Skeletal muscle satellite cell (primary cell): Measurements from ENCODE around the gene TNKS2. TPM values are rescaled to one million over a fixed set of nuclear protein-coding genes. Genes with fewer than 3 reads are reported as not detected.
"Not testable (repeated sequence)": the region's sequence is repeated elsewhere in the genome, so short reads cannot be mapped to it uniquely, and the experiment has no call there.

ENCODE experiments used
- H3K27me3 ChIP-seq: 2 replicates; pipeline ENCODE4 v1.7.0; 2013; ENCODE audit warnings: low read length; ENCODE audit not compliant: control insufficient read depth, insufficient read depth
- H3K36me3 ChIP-seq: 2 replicates; pipeline ENCODE4 v1.7.0; 2013; ENCODE audit warnings: mild to moderate bottlenecking, control low read depth, low read length; ENCODE audit not compliant: insufficient read depth
- H3K4me1 ChIP-seq: 2 replicates; pipeline ENCODE4 v1.7.0; 2013; ENCODE audit warnings: low read length; ENCODE audit not compliant: control insufficient read depth, insufficient read depth
- H3K4me2 ChIP-seq: 2 replicates; pipeline ENCODE4 v1.7.0; 2013; ENCODE audit warnings: mild to moderate bottlenecking, low read length
- H3K4me3 ChIP-seq: 2 replicates; pipeline ENCODE4 v1.7.0; 2013; ENCODE audit warnings: low read length
- H3K9ac ChIP-seq: 2 replicates; pipeline ENCODE4 v1.7.0; 2013; ENCODE audit warnings: mild to moderate bottlenecking, low read depth, low read length, moderate library complexity
- H3K9me3 ChIP-seq: replicated peaks from 2 replicates; pipeline ENCODE4 v1.7.0; 2013; ENCODE audit warnings: mild to moderate bottlenecking, control low read depth, low read length
- total RNA-seq: library from RNA; depleted of rRNA; stranded (reverse); fragments of >200 nt; gene quantifications from 2 replicates; pipeline ENCODE4 v1.2.3, GENCODE V29; 2012; rRNA removed

TNKS2 gene
- total RNA-seq, result 26.4 and 32.5 TPM in 2 replicates

DNA sequence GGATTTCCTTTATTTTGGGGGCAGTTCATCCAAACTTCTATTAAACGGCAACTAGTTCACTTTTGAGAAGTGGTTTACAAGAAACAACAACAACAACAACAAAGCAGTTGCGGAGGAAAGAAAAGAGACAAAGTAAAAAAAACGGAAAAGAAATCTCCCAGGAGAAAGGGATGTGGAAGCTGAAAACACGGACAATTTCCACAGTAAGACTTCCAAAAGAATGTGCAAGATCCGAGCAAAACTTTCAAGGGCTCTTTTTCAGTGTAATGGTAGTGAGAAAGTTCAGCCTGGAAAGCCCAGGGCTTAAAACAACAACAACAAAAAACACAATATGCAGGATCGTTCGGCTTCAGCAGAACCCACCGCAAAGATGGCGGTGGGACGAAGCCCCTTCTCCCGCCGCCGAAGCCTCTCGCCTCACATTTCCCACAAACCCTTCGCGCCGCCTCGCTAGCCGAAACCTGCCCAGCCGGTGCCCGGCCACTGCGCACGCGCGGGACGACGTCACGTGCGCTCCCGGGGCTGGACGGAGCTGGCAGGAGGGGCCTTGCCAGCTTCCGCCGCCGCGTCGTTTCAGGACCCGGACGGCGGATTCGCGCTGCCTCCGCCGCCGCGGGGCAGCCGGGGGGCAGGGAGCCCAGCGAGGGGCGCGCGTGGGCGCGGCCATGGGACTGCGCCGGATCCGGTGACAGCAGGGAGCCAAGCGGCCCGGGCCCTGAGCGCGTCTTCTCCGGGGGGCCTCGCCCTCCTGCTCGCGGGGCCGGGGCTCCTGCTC is at the start of gene TNKS2:
TSS of gene TNKS2 (plus strand) at position 553 of the 775 bp plus-strand sequence. CDS start 265 bp downstream, outside the sequence.
- Histone ChIP-seq H3K9me3 (no peaks in the 10 kb centered on the region), H3K9ac (peak within 1 kb of the TSS; percentile 96), H3K4me3 (peak within 1 kb of the TSS; percentile 86), H3K36me3 (no peaks in the 10 kb centered on the region), H3K27me3 (no peaks in the 10 kb centered on the region), H3K4me2 (peak within 1 kb of the TSS; percentile 77), H3K4me1 (peaks cover 21% of the 10 kb centered on the region)

- not testable (repeated sequence) for H3K4me2 ChIP-seq, H3K4me1 ChIP-seq, H3K27me3 ChIP-seq, H3K9me3 ChIP-seq, H3K36me3 ChIP-seq, H3K9ac ChIP-seq, H3K4me3 ChIP-seq
Measured at GRCh38 chr10:91749592-91749991, 48.6 kb upstream of the TNKS2 start.

DNA sequence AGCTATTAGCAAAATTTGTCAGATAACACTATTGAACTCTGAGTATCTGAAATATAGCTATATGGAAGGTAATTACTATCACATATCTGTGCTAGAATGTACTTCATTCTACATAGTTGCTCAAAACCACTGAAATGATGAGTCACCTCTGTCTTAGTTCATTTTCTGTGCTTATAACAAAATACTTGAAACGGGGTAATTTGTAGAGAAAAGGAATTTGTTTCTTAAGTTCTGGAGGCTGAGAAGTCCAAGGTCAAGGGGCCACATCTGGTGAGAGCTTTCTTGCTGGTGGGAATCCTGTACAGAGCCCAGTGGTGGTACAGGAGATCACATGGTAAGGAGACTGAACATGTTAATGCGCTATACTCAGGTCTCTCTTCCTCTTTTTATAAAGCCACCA is 41.9 kb upstream of the TNKS2 start:
- Histone ChIP-seq H3K36me3 (no peaks in the 10 kb centered on the region), H3K4me1 (peaks cover 5% of the 10 kb centered on the region)

GRCh38 chr10:91758303-91759146 is 39.7 kb upstream of the TNKS2 start:
- Histone ChIP-seq H3K9ac (no peak overlapping the region), H3K27me3 (peaks cover 13% of the 10 kb centered on the region), H3K4me1 (peaks cover 5% of the 10 kb centered on the region), H3K9me3 (no peaks in the 10 kb centered on the region), H3K36me3 (no peaks in the 10 kb centered on the region), H3K4me3 (no peak overlapping the region), H3K4me2 (no peak overlapping the region)

More for the DNA sequence above, 41.9 kb upstream of the TNKS2 start:
- Histone ChIP-seq H3K4me3 (no peak overlapping the region), H3K27me3 (peaks cover 6% of the 10 kb centered on the region), H3K4me2 (no peak overlapping the region), H3K9ac (no peak overlapping the region), H3K9me3 (no peaks in the 10 kb centered on the region)

DNA sequence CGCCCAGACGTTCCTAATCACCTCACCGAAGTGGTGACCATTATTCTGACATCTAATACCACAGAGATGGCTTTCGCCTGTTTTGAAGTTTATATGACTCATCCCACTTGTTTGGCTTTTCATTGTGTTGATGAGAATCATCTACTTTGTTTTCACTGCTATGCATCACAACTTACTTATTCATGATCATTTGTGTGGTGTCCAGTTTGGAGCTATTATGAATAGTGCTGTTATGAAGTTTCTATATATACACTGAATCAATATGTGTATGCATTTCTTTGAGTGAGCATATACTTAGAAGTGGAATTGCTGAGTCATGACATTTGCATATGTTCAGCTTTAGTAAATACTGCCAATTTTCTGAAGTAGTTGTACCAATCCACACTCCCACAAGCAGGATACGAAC is 38.6 kb upstream of the TNKS2 start:
- Histone ChIP-seq H3K9me3 (no peaks in the 10 kb centered on the region), H3K9ac (no peak overlapping the region), H3K4me2 (no peak overlapping the region), H3K27me3 (peaks cover 13% of the 10 kb centered on the region), H3K36me3 (no peaks in the 10 kb centered on the region), H3K4me3 (no peak overlapping the region), H3K4me1 (peaks cover 5% of the 10 kb centered on the region)

- Histone ChIP-seq H3K4me2 (no peak overlapping the region), H3K36me3 (no peaks in the 10 kb centered on the region), H3K4me3 (no peak overlapping the region), H3K4me1 (no peaks in the 10 kb centered on the region), H3K27me3 (peaks cover 13% of the 10 kb centered on the region), H3K9me3 (no peaks in the 10 kb centered on the region), H3K9ac (no peak overlapping the region)
Measured at GRCh38 chr10:91761721-91762120, 36.5 kb upstream of the TNKS2 start.

GRCh38 chr10:91762878-91763277 is 35.3 kb upstream of the TNKS2 start:
- Histone ChIP-seq H3K4me1 (no peaks in the 10 kb centered on the region), H3K9me3 (no peaks in the 10 kb centered on the region), H3K27me3 (peaks cover 7% of the 10 kb centered on the region), H3K4me2 (no peak overlapping the region), H3K4me3 (no peak overlapping the region), H3K36me3 (no peaks in the 10 kb centered on the region), H3K9ac (no peak overlapping the region)

DNA sequence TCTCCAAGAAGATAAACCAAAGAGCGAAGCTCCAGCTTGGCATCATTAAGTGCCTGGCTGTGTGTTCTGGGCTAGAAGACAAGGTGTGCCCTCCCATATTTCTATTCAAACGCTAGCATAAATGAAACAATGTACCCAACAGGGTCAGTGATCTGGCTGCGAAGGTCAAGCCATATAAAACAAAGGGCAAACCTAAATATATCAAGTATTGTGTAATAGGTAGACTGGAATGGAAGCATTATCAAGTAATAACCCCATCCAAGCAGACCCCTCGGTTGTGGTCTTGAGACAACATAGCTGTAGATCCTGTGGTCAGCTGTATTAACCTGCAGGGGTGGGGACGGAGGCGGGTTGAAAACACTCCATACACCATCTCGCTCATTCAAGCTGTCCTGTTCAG is 31.6 kb upstream of the TNKS2 start:
- H3K36me3 ChIP-seq, result no peaks in the 10 kb centered on the region

GRCh38 chr10:91768123-91768522 is 30.1 kb upstream of the TNKS2 start:
- Histone ChIP-seq H3K9me3 (no peaks in the 10 kb centered on the region), H3K36me3 (no peaks in the 10 kb centered on the region), H3K9ac (no peak overlapping the region), H3K4me3 (no peak overlapping the region), H3K4me2 (no peak overlapping the region), H3K4me1 (no peaks in the 10 kb centered on the region), H3K27me3 (no peaks in the 10 kb centered on the region)

More for the DNA sequence above, 31.6 kb upstream of the TNKS2 start:
- Histone ChIP-seq H3K4me1 (no peaks in the 10 kb centered on the region), H3K27me3 (peaks cover 7% of the 10 kb centered on the region), H3K9me3 (no peaks in the 10 kb centered on the region), H3K4me3 (no peak overlapping the region), H3K9ac (no peak overlapping the region), H3K4me2 (no peak overlapping the region)

- Histone ChIP-seq H3K4me1 (no peaks in the 10 kb centered on the region), H3K4me3 (no peak overlapping the region), H3K36me3 (no peaks in the 10 kb centered on the region), H3K9me3 (no peaks in the 10 kb centered on the region), H3K27me3 (no peaks in the 10 kb centered on the region), H3K9ac (no peak overlapping the region), H3K4me2 (no peak overlapping the region)
Measured at GRCh38 chr10:91771907-91772306, 26.3 kb upstream of the TNKS2 start.

DNA sequence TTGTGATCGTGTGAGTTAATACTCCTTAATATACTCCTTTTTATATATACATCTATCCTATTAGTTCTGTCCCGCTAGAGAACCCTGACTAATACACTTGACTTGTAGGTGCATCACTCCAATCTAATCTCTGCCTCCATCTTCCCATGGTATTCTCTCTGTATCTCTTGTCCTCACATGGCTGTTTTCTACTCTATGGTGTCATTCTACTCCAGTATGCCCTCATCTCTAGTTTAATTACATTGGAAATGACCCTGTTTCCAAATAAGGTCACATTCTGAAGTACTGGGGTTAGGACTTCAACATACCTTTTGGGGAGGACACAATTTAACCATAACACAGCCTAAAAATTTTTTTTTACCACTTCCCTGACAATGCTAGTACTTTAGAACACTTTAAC is 25.8 kb upstream of the TNKS2 start:
- no peaks in the 10 kb centered on the region for H3K36me3 ChIP-seq
- H3K4me1 ChIP-seq, result no peaks in the 10 kb centered on the region
- H3K27me3 ChIP-seq, result no peaks in the 10 kb centered on the region
- H3K4me2 ChIP-seq, result no peak overlapping the region
- H3K9ac ChIP-seq, result no peak overlapping the region
- H3K4me3 ChIP-seq, result no peak overlapping the region
- H3K9me3 ChIP-seq, result no peaks in the 10 kb centered on the region
